Tibial nerve (tissue), 4 donors: ENCODE results near the gene ESRRB.

Experiments used
- CTCF ChIP-seq, 5 experiments: fragments of 200-600 bp in 3 of 5; fragments of 450-650 bp in 2 of 5; sonication (generic) in 3 of 5; IDR thresholded peaks; one replicate each; pipeline ENCODE4 v1.5.1; 2016 to 2019; ENCODE audit warnings: antibody characterized with exemption in 5 of 5, mild to moderate bottlenecking in 3 of 5, moderate library complexity in 2 of 5
- EP300 ChIP-seq, 2 donors: sonication (generic); formaldehyde crosslinking; IDR thresholded peaks; one replicate each; pipeline ENCODE4 v1.6.1; 2017; ENCODE audit warnings: antibody characterized with exemption in 2 of 2, mild to moderate bottlenecking in 1 of 2

DNA sequence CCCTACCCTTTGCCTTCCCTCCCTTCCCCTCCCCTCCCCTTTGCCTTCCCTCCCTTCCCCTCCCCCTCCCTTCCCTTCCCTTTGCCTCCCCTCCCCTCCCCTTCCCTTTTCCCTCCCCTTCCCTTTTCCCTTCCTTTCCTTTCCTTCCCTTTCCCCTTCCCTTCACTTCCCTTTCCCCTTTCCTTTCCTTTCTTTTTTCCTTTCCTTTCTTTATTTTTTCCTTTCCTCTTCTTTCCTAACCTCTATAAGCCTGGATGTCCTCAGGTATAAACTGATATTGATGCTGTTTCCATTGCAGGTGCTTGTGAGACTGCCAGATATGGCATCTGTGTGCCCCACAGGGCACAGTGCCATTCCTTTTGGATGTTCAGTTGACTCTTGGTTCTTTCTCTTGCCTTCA lies 163.2 kb downstream of the ESRRB start:
- TF ChIP-seq CTCF (IDR thresholded peaks at IDR 0.05) (no peak), EP300 (IDR thresholded peaks at IDR 0.05) (no peak)
